Stimulated activated CD8-positive, alpha-beta memory T cell treated with anti-CD3 and anti-CD28 coated beads, Interleukin-12 subunit alpha, Interleukin-12 subunit beta, amount 100 ng/mL, for 4 hours (primary cell): ENCODE results near the gene NTF4.
"Not testable (repeated sequence)": the region's sequence is repeated elsewhere in the genome, so short reads cannot be mapped to it uniquely, and the experiment has no call there.

Experiments used
- DNase-seq: peaks from one replicate; pipeline ENCODE4 v3.0.0-alpha.2; 2020; ENCODE audit warnings: low read depth

NTF4 gene

DNA sequence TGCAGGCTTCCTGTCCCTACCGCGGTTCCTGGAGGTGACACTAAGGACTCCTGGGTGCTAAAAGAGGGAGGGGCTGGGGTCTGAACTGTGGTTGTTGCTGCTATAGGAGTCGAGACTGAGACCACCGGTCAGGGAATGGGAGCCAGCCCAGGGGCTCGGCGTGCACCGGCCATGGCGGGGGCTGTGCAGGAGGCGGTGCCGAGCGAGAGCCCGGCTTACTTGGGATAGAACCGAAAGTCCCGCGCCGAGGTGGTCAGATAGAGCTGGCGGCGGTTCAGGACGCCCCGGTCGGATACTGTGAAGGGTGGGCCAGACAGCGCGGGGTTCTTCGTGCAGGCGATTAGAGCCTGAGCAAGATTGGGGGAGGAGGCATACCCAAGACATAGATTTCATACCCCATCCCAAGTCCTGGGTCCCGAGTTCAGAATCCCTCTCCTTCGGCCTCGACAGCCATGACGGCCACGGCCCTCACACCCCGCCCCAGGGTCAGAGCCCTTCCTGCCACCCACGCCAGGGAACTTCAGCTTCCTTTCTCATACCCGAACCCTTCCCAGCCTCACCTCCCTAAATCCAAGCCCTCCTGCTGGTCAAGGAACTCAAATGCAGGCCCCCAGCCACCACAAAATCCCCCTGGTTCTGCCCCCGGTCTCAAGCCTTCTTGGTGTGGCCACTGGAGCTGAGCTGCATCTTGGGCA, 7.6 kb downstream of the NTF4 start:
- not testable (repeated sequence) for DNase-seq

DNA sequence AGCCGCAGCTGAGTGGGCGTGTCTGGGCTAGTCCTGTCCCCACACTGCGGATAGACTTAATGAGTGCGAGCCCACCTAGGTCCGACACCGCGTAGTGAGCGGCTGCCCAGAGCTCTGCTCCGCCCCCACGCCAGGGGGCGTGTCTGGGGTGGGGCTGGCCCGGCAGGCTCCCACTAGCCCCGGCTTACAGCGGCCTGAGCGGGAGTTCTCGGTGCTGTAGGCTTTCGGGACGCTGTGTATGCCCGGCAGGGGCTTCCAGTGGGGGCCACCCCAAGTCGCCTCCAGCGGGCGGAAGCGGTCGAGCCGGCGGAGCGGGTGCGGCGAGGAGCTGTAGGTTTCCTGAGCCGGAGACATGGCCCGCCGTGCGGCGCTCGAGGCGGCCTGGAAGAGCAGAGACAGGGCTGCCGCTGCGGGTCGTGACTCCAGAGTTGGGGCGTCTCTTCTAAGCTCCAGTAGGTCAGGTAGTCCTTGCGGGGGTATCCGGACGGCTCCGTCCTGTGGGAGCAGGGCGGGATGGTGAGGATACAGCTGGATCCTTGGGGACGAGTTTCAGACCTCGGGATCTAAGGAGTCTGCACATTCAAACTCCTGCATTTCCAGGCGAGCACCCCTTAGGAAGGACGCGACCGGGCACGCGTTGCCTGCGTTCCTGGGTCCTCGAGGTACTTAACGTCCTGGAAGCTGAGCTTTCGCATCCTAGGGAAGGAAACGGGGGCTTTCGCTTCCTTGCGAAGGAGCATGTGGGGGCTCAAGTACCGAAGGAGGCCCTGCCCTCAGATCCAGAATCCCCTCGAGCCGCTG, 8.3 kb downstream of the NTF4 start:
- DNase-seq, result no peak

DNA sequence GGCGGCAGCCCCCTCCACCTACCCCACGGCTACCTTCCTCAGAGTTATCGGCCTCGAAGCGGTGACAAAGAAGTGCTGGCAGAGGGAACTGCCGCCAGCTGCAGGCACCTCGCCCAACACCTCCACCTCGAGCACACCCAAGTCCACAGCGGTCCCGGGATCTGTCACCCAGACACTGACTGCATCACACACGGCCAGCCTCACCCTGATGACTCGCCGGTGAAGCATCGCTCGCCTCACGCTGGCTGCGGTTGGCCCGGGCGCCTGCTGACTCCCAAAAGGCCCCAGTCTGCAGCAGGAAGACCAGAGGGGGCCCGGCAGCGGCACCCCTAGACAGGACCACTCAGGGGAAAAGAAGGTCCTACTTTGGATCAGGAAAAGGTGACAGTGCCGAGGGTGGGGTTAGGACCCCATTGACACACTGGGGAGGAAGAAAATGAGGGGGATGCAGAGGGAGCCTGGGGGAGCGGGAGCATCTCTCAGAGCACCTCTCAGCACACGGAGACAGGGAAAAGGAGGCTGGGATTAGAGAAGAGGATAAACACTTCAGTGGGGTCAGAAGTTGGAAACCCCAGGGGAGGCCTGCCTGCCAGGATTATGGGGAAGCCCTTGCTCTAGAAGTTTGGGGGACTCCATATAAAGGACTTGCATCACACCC, 14.1 kb downstream of the NTF4 start:
- not testable (repeated sequence) for DNase-seq

DNA sequence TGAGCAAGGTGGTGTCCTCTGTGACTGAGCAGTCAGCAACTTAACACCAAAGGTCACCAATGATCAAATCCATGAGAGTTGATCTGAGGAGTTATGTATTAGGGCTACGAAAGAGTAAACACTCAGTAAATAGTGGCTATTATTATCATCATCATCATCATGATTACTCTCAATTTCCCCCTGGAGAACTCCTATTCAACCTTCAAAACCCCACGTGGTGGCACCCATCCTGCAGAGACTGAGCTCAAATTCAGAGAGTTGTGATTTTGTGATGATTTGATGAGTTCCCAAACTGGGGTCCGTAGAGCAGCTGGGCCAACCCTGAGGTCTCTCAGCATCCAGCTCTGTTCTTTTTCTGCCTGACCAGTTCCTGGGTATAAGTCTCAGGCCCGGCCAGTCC, 14.8 kb downstream of the NTF4 start:
- not testable (repeated sequence) for DNase-seq

DNA sequence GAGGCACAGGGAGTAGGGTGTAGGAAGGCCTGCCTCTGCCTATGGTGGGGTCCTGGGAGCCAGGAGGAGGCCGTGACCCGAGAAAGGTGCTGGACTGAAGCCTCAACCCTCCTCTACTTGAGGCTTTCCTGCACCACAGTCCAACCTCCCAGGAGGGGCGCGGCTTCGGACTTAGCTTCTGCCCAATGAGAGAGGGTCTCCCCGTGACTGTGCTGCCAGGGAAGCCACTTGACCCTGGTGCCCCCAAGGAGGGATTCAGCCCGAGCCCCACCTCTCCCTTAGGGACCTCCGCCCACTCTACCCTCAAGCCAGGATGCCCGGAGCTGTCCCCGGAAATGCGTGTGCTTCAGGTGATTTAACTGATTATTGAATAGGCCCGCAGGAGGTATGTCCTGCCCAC, 15.6 kb downstream of the NTF4 start, which contains the start of gene CGB8:
Gene CGB8, minus strand, starts transcription at position 101 of the 400 bp plus-strand sequence. CDS start 372 bp downstream, outside the sequence.
- DNase-seq, result not testable (repeated sequence)

DNA sequence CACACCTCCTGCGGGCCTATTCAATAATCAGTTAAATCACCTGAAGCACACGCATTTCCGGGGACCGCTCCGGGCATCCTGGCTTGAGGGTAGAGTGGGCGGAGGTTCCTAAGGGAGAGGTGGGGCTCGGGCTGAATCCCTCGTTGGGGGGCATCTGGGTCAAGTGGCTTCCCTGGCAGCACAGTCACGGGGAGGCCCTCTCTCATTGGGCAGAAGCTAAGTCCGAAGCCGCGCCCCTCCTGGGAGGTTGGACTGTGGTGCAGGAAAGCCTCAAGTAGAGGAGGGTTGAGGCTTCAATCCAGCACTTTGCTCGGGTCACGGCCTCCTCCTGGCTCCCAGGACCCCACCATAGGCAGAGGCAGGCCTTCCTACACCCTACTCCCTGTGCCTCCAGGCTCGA, 21.1 kb downstream of the NTF4 start, which contains the start of gene CGB5:
Gene CGB5, plus strand, starts transcription at position 301 of the 400 bp plus-strand sequence. CDS start 362 bp downstream, outside the sequence.
- DNase-seq, result not testable (repeated sequence)

DNA sequence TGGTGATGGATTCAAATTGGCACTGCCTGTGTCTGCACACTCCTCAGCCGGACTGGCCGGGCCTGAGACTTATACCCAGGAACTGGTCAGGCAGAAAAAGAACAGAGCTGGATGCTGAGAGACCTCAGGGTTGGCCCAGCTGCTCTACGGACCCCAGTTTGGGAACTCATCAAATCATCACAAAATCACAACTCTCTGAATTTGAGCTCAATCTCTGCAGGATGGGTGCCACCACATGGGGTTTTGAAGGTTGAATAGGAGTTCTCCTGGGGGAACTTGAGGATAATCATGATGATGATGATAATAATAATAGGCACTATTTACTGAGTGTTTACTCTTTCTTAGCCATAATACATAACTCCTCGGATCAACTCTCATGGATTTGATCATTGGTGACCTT, 22.0 kb downstream of the NTF4 start:
- DNase-seq, result not testable (repeated sequence)

DNA sequence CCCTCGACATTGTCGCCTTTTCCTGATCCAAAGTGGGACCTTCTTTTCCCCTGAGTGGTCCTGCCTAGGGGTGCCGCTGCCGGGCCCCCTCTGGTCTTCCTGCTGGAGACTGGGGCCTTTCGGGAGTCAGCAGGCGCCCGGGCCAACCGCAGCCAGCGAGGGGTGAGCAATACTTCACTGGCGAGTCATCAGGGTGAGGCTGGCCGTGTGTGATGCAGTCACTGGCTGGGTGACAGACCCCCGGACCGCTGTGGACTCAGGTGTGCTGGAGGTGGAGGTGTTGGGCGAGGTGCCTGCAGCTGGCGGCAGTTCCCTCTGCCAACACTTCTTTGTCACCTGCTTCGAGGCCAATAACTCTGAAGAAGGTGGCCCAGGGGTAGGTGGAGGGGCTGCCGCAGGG, 22.4 kb downstream of the NTF4 start:
- DNase-seq, result no peak

DNA sequence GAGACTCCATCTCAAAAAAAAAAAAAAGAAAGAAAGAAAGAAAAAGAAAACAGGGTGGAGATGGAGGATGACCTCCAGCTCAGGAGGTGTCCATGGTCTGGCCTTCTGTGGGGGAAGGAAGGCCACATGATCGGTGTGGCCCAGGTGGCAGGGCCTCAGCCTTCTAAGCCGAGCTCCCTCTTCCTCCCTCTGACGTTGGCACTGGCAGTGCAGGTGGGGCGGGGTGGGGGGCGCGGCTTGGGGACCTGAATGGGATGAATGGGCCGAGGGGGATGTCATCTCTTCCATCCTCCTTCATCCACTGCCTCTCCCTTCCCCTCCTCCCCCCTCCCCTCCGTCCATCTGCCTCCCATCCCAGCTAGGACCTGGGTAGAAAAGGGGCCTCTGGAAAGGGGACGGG, 24.9 kb downstream of the NTF4 start:
- not testable (repeated sequence) for DNase-seq

DNA sequence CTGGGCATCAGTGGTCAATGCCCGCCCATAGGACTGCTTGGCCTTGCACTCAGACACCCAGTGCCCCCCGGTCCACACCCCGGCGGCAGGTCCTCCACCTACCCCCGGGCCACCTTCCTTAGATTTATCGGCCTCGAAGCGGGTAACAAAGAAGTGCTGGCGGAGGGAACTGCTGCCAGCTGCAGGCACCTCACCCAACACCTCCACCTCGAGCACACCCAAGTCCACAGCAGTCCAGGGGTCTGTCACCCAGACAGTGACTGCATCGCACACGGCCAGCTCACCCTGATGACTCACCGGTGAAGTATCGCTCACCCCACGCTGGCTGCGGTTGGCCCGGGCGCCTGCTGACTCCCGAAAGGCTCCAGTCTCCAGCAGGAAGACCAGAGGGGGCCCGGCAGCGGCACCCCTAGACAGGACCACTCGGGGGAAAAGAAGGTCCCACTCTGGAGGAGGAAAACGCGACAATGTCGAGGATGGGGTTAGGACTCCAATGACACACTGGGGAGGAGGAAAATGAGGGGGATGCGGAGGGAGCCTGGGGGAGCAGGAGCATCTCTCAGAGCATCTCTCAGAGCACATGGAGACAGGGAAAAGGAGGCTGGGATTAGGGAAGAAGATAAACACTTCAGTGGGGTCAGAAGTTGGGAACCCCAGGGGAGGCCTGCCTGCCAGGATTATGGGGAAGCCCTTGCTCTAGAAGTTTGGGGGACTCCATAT, 25.9 kb downstream of the NTF4 start:
- not testable (repeated sequence) for DNase-seq

DNA sequence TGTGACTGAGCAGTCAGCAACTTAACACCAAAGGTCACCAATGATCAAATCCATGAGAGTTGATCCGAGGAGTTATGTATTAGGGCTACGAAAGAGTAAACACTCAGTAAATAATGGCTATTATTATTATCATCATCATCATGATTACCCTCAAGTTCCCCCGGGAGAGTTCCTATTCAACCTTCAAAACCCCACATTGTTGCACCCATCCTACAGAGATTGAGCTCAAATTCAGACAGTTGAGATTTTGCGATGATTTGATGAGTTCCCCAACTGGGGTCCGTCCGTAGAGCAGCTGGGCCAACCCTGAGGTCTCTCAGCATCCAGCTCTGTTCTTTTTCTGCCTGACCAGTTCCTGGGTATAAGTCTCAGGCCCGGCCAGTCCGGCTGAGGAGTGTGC, 26.5 kb downstream of the NTF4 start:
- DNase-seq, result not testable (repeated sequence)

DNA sequence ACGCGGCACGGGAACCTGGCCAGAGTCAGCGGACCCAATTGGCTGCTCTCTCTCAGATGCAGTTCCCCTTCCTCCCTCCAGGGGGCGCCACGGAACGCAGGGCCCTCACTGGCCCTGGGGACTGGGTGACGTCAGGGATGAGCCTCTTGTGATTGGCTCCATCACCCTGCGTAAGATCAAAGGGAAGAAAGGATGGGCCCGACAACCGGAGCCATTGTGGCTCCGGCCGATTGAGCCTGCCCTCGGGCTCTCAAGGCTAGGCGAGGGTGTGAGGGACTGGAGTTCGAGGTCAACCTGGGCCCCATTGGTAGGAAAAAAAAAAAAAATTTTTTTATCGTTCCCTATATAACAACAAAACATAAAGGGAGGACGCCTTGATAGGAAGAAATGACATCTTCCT, 27.8 kb downstream of the NTF4 start, which contains the start of gene CGB1:
Gene CGB1, minus strand, starts transcription at position 81 of the 400 bp plus-strand sequence. CDS start 184 bp downstream, outside the sequence.
- not testable (repeated sequence) for DNase-seq

DNA sequence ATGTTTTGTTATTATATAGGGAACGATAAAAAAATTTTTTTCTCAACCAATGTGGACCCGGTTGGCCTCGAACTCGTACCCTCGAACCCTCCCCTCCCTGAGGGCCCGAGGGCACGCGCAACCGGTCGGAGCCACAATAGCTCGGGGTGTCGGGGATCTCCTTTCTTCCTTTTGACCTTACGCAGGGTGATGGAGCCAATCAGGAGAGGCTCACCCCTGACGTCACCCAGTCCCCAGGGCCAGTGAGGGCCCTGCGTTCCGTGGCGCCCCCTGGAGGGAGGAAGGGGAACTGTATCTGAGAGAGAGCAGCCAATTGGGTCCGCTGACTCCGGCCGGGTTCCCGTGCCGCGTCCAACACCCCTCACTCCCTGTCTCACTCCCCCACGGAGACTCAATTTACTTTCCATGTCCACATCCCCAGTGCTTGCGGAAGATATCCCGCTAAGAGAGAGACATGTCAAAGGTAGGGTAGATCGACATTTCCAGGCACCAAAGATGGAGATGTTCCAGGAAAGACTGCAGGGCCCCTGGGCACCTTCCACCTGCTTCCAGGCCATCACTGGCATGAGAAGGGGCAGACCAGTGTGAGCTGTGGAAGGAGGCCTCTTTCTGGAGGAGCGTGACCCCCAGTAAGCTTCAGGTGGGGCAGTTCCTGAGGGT, 32.8 kb downstream of the NTF4 start, which contains the start of gene CGB2:
Gene CGB2, plus strand, starts transcription at position 249 of the 660 bp plus-strand sequence. Its CDS starts 206 bp downstream, at position 455.
- DNase-seq, result not testable (repeated sequence)

DNA sequence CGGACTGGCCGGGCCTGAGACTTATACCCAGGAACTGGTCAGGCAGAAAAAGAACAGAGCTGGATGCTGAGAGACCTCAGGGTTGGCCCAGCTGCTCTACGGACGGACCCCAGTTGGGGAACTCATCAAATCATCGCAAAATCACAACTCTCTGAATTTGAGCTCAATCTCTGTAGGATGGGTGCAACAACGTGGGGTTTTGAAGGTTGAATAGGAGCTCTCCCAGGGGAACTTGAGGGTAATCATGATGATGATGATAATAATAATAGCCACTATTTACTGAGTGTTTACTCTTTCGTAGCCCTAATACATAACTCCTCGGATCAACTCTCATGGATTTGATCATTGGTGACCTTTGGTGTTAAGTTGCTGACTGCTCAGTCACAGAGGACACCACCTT, 34.3 kb downstream of the NTF4 start:
- DNase-seq, result not testable (repeated sequence)

DNA sequence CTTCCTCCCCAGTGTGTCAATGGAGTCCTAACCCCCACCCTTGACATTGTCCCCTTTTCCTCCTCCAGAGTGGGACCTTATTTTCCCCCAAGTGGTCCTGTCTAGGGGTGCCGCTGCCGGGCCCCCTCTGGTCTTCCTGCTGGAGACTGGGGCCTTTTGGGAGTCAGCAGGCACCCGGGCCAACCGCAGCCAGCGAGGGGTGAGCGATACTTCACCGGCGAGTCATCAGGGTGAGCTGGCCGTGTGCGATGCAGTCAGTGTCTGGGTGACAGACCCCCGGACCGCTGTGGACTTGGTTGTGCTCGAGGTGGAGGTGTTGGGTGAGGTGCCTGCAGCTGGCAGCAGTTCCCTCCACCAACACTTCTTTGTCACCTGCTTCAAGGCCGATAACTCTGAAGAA, 34.9 kb downstream of the NTF4 start:
- DNase-seq, result not testable (repeated sequence)

DNA sequence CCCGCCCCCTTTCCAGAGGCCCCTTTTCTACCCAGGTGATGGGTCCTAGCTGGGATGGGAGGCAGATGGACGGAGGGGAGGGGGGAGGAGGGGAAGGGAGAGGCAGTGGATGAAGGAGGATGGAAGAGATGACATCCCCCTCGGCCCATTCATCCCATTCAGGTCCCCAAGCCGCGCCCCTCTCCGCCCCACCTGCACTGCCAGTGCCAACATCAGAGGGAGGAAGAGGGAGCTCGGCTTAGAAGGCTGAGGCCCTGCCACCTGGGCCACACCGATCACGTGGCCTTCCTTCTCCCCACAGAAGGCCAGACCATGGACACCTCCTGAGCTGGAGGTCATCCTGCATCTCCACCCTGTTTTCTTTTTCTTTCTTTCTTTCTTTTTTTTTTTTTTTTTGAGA, 35.9 kb downstream of the NTF4 start:
- DNase-seq, result not testable (repeated sequence)

DNA sequence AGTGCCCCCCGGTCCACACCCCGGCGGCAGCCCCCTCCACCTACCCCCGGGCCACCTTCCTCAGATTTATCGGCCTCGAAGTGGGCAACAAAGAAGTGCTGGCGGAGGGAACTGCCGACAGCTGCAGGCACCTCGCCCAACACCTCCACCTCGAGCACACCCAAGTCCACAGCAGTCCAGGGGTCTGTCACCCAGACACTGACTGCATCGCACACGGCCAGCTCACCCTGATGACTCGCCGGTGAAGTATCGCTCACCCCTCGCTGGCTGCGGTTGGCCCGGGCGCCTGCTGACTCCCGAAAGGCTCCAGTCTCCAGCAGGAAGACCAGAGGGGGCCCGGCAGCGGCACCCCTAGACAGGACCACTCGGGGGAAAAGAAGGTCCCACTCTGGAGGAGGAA, 39.0 kb downstream of the NTF4 start:
- not testable (repeated sequence) for DNase-seq

DNA sequence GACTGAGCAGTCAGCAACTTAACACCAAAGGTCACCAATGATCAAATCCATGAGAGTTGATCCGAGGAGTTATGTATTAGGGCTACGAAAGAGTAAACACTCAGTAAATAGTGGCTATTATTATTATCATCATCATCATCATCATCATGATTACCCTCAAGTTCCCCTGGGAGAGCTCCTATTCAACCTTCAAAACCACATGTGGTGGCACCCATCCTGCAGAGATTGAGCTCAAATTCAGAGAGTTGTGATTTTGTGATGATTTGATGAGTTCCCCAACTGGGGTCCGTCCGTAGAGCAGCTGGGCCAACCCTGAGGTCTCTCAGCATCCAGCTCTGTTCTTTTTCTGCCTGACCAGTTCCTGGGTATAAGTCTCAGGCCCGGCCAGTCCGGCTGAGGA, 39.5 kb downstream of the NTF4 start:
- not testable (repeated sequence) for DNase-seq

DNA sequence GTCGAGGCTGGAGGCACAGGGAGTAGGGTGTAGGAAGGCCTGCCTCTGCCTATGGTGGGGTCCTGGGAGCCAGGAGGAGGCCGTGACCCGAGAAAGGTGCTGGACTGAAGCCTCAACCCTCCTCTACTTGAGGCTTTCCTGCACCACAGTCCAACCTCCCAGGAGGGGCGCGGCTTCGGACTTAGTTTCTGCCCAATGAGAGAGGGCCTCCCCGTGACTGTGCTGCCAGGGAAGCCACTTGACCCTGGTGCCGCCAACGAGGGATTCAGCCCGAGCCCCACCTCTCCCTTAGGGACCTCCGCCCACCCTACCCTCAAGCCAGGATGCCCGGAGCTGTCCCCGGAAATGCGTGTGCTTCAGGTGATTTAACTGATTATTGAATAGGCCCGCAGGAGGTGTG, 40.4 kb downstream of the NTF4 start, which contains the start of gene CGB3:
Gene CGB3, minus strand, starts transcription at position 101 of the 400 bp plus-strand sequence. CDS start 362 bp downstream, outside the sequence.
- not testable (repeated sequence) for DNase-seq

DNA sequence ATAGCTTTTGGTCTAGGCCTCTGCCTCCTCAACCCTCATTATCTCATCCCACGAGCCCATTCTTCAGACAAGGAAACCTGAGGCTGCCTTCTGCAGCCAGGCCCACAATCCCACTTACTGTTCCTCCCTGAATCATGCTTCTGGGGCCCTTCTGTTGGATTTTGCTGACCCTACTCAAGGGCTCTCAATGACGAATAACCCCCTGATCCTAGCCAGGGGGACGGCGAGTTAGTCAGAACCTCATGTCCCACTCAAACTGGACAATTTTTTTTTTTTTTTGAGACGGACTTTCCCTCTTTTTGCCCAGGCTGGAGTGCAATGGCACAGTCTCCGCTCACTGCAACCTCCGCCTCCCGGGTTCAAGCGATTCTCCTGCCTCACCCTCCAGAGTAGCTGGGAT, 42.5 kb downstream of the NTF4 start:
- DNase-seq, result no peak
